ENCODE measurements around the gene HLF.

The HLF gene

GRCh38 chr17:55286681-55287589 lies 22.2 kb downstream of the HLF start:
- H3K4me2 ChIP-seq (ENCODE audit: low read length), result no peak overlapping the region
- H2BK120ac ChIP-seq (ENCODE audit: insufficient read depth, low read length, poor library complexity), result no peak overlapping the region
- H4K8ac ChIP-seq (ENCODE audit: low read depth, low read length), result no peak overlapping the region
- no peaks in the 10 kb centered on the region for H3K79me1 ChIP-seq (ENCODE audit: low read length)
- DNase-seq, result peak in 1 of 2 donors; percentile 28
- no peak overlapping the region for H2BK12ac ChIP-seq (ENCODE audit: low read length)
- no peak overlapping the region for H2AFZ ChIP-seq (ENCODE audit: insufficient read depth, low read length, poor library complexity)
- no peak overlapping the region for H3K23ac ChIP-seq (ENCODE audit: low read length)
- H2BK5ac ChIP-seq (ENCODE audit: low read depth, low read length, poor library complexity), result no peak overlapping the region
- no peaks in the 10 kb centered on the region for H3K79me2 ChIP-seq (ENCODE audit: control insufficient read depth, insufficient read depth, low read length, poor library complexity)
- no peaks in the 10 kb centered on the region for H3K27me3 ChIP-seq (ENCODE audit: insufficient read depth, low read length)
- no peak overlapping the region for H3K4ac ChIP-seq (ENCODE audit: low read depth, low read length)
- H4K91ac ChIP-seq (ENCODE audit: low read depth, low read length), result no peak overlapping the region
- H3K9me3 ChIP-seq (ENCODE audit: insufficient read depth, low read depth, low read length), result no peaks in the 10 kb centered on the region
- H3K27ac ChIP-seq (ENCODE audit: low read depth, low read length), result no peak overlapping the region
- H3K4me3 ChIP-seq (ENCODE audit: low read depth, low read length), result no peak overlapping the region
- H3K9ac ChIP-seq (ENCODE audit: low read length), result no peak overlapping the region
- H2AK5ac ChIP-seq (ENCODE audit: low read length), result no peak overlapping the region
- no peak overlapping the region for H4K12ac ChIP-seq (ENCODE audit: low read depth, low read length)
- no peak overlapping the region for H3K14ac ChIP-seq (ENCODE audit: low read length)
- WGBS (ENCODE audit: extremely low coverage, insufficient coverage, insufficient read length), result no CpG with 5 or more reads among the region's 3 CpGs
- no peak overlapping the region for H3K18ac ChIP-seq (ENCODE audit: low read length)
- H3K36me3 ChIP-seq (ENCODE audit: control insufficient read depth in 1 of 2, insufficient read depth in 2 of 2, low read length in 2 of 2), result no peaks in the 10 kb centered on the region
- H3K4me1 ChIP-seq (ENCODE audit: control insufficient read depth in 1 of 2, insufficient read depth in 2 of 2, low read length in 2 of 2), result peaks cover 4% of the 10 kb centered on the region in 2 experiments

- H4K12ac ChIP-seq (ENCODE audit: low read depth, low read length), result no peak overlapping the region
- no peaks in the 10 kb centered on the region for H3K9me3 ChIP-seq (ENCODE audit: insufficient read depth, low read depth, low read length)
- no peak overlapping the region for H3K18ac ChIP-seq (ENCODE audit: low read length)
- H3K4me1 ChIP-seq (ENCODE audit: control insufficient read depth in 1 of 2, insufficient read depth in 2 of 2, low read length in 2 of 2), result peaks cover 4% of the 10 kb centered on the region in 2 experiments
- H3K27me3 ChIP-seq (ENCODE audit: insufficient read depth, low read length), result no peaks in the 10 kb centered on the region
- H3K14ac ChIP-seq (ENCODE audit: low read length), result no peak overlapping the region
- no peak overlapping the region for H2AK5ac ChIP-seq (ENCODE audit: low read length)
- H2AFZ ChIP-seq (ENCODE audit: insufficient read depth, low read length, poor library complexity), result no peak overlapping the region
- H3K79me2 ChIP-seq (ENCODE audit: control insufficient read depth, insufficient read depth, low read length, poor library complexity), result no peaks in the 10 kb centered on the region
- no peak overlapping the region for H3K4me2 ChIP-seq (ENCODE audit: low read length)
- no peak overlapping the region for H3K23ac ChIP-seq (ENCODE audit: low read length)
- DNase-seq, result no peak
- no peak overlapping the region for H3K27ac ChIP-seq (ENCODE audit: low read depth, low read length)
- no peak overlapping the region for H3K9ac ChIP-seq (ENCODE audit: low read length)
- no peak overlapping the region for H2BK12ac ChIP-seq (ENCODE audit: low read length)
- H3K36me3 ChIP-seq (ENCODE audit: control insufficient read depth in 1 of 2, insufficient read depth in 2 of 2, low read length in 2 of 2), result no peaks in the 10 kb centered on the region
- no peak overlapping the region for H4K8ac ChIP-seq (ENCODE audit: low read depth, low read length)
- H3K4ac ChIP-seq (ENCODE audit: low read depth, low read length), result no peak overlapping the region
- no peak overlapping the region for H2BK120ac ChIP-seq (ENCODE audit: insufficient read depth, low read length, poor library complexity)
- no peak overlapping the region for H2BK5ac ChIP-seq (ENCODE audit: low read depth, low read length, poor library complexity)
- H3K4me3 ChIP-seq (ENCODE audit: low read depth, low read length), result no peak overlapping the region
- H4K91ac ChIP-seq (ENCODE audit: low read depth, low read length), result no peak overlapping the region
- no peaks in the 10 kb centered on the region for H3K79me1 ChIP-seq (ENCODE audit: low read length)
- no CpG with 5 or more reads among the region's 7 CpGs for WGBS (ENCODE audit: extremely low coverage, insufficient coverage, insufficient read length)
Measured at GRCh38 chr17:55288356-55289105, 23.8 kb downstream of the HLF start.

GRCh38 chr17:55289106-55289446 lies 24.3 kb downstream of the HLF start:
- no peak overlapping the region for H2BK120ac ChIP-seq (ENCODE audit: insufficient read depth, low read length, poor library complexity)

GRCh38 chr17:55289978-55290377 lies 25.2 kb downstream of the HLF start:
- no peaks in the 10 kb centered on the region for H3K36me3 ChIP-seq (ENCODE audit: control insufficient read depth in 1 of 2, insufficient read depth in 2 of 2, low read length in 2 of 2)
- H2BK12ac ChIP-seq (ENCODE audit: low read length), result no peak overlapping the region
- H3K9me3 ChIP-seq (ENCODE audit: insufficient read depth, low read depth, low read length), result no peaks in the 10 kb centered on the region

More at GRCh38 chr17:55289106-55289446, 24.3 kb downstream of the HLF start:
- Histone ChIP-seq H2BK12ac (ENCODE audit: low read length) (no peak overlapping the region), H2AFZ (ENCODE audit: insufficient read depth, low read length, poor library complexity) (no peak overlapping the region), H3K36me3 (ENCODE audit: control insufficient read depth in 1 of 2, insufficient read depth in 2 of 2, low read length in 2 of 2) (no peaks in the 10 kb centered on the region), H3K9ac (ENCODE audit: low read length) (no peak overlapping the region), H3K4ac (ENCODE audit: low read depth, low read length) (no peak overlapping the region), H3K27me3 (ENCODE audit: insufficient read depth, low read length) (no peaks in the 10 kb centered on the region), H4K8ac (ENCODE audit: low read depth, low read length) (no peak overlapping the region), H3K4me3 (ENCODE audit: low read depth, low read length) (no peak overlapping the region), H3K4me2 (ENCODE audit: low read length) (no peak overlapping the region), H4K12ac (ENCODE audit: low read depth, low read length) (no peak overlapping the region), H3K18ac (ENCODE audit: low read length) (no peak overlapping the region), H2BK5ac (ENCODE audit: low read depth, low read length, poor library complexity) (no peak overlapping the region), H3K27ac (ENCODE audit: low read depth, low read length) (no peak overlapping the region), H3K9me3 (ENCODE audit: insufficient read depth, low read depth, low read length) (no peaks in the 10 kb centered on the region), H3K23ac (ENCODE audit: low read length) (no peak overlapping the region), H4K91ac (ENCODE audit: low read depth, low read length) (no peak overlapping the region), H3K14ac (ENCODE audit: low read length) (no peak overlapping the region), H3K79me2 (ENCODE audit: control insufficient read depth, insufficient read depth, low read length, poor library complexity) (no peaks in the 10 kb centered on the region), H3K79me1 (ENCODE audit: low read length) (no peaks in the 10 kb centered on the region), H3K4me1 (ENCODE audit: control insufficient read depth in 1 of 2, insufficient read depth in 2 of 2, low read length in 2 of 2) (peaks cover 4% of the 10 kb centered on the region in 2 experiments), H2AK5ac (ENCODE audit: low read length) (no peak overlapping the region)
- no peak for DNase-seq
- no CpG with 5 or more reads among the region's 1 CpG for WGBS (ENCODE audit: extremely low coverage, insufficient coverage, insufficient read length)

More at GRCh38 chr17:55289978-55290377, 25.2 kb downstream of the HLF start:
- DNase-seq, result no peak
- Histone ChIP-seq H3K14ac (ENCODE audit: low read length) (no peak overlapping the region), H3K27me3 (ENCODE audit: insufficient read depth, low read length) (no peaks in the 10 kb centered on the region), H3K4me2 (ENCODE audit: low read length) (no peak overlapping the region), H2AFZ (ENCODE audit: insufficient read depth, low read length, poor library complexity) (no peak overlapping the region), H3K27ac (ENCODE audit: low read depth, low read length) (no peak overlapping the region), H3K4ac (ENCODE audit: low read depth, low read length) (no peak overlapping the region), H3K4me3 (ENCODE audit: low read depth, low read length) (no peak overlapping the region), H3K79me2 (ENCODE audit: control insufficient read depth, insufficient read depth, low read length, poor library complexity) (no peaks in the 10 kb centered on the region), H2AK5ac (ENCODE audit: low read length) (no peak overlapping the region), H2BK5ac (ENCODE audit: low read depth, low read length, poor library complexity) (no peak overlapping the region), H3K23ac (ENCODE audit: low read length) (no peak overlapping the region), H2BK120ac (ENCODE audit: insufficient read depth, low read length, poor library complexity) (no peak overlapping the region), H4K12ac (ENCODE audit: low read depth, low read length) (no peak overlapping the region), H3K79me1 (ENCODE audit: low read length) (no peaks in the 10 kb centered on the region), H4K8ac (ENCODE audit: low read depth, low read length) (no peak overlapping the region), H3K18ac (ENCODE audit: low read length) (no peak overlapping the region), H3K4me1 (ENCODE audit: control insufficient read depth in 1 of 2, insufficient read depth in 2 of 2, low read length in 2 of 2) (peaks cover 4% of the 10 kb centered on the region in 2 experiments), H3K9ac (ENCODE audit: low read length) (no peak overlapping the region), H4K91ac (ENCODE audit: low read depth, low read length) (no peak overlapping the region)
- WGBS (ENCODE audit: extremely low coverage, insufficient coverage, insufficient read length), result no CpG with 5 or more reads among the region's 4 CpGs

All from trophoblast cell (in vitro differentiated cells and primary cell).